Vagina (tissue), 2 donors: ENCODE results near the gene VASH1. TPM values are rescaled to one million over a fixed set of nuclear protein-coding genes. Genes with fewer than 3 reads are reported as not detected.

ENCODE experiments used
- DNase-seq, 2 donors: peaks; one replicate each; pipeline ENCODE4 v3.0.0-alpha.2; 2017; ENCODE audit errors: extremely low spot score in 2 of 2
- H3K27ac ChIP-seq: fragments of 200-600 bp; sonication (generic); one replicate; pipeline ENCODE4 v1.5.1; 2019
- H3K27me3 ChIP-seq: fragments of 200-600 bp; sonication (generic); one replicate; pipeline ENCODE4 v1.5.1; 2019
- H3K36me3 ChIP-seq, 2 donors: fragments of 200-600 bp; sonication (generic); one replicate each; pipeline ENCODE4 v1.5.1; 2017 to 2019
- H3K4me1 ChIP-seq: fragments of 200-600 bp; sonication (generic); one replicate; pipeline ENCODE4 v1.5.1; 2019
- H3K4me3 ChIP-seq, 2 donors: fragments of 200-600 bp; sonication (generic); 1 replicate in 1 of 2; 2 replicates in 1 of 2; pipeline ENCODE4 v1.5.1; 2016 to 2019
- H3K9me3 ChIP-seq: fragments of 200-600 bp; sonication (generic); one replicate; pipeline ENCODE4 v1.5.1; 2019
- CTCF ChIP-seq, 3 experiments: fragments of 450-650 bp in 2 of 3; fragments of 200-600 bp in 1 of 3; sonication (generic) in 1 of 3; IDR thresholded peaks; one replicate each; pipeline ENCODE4 v1.5.1; 2017 to 2019; ENCODE audit warnings: antibody characterized with exemption in 3 of 3, mild to moderate bottlenecking in 2 of 3, moderate library complexity in 2 of 3
- POLR2A ChIP-seq, 2 donors: fragments of 450-650 bp; IDR thresholded peaks; one replicate each; pipeline ENCODE4 v1.6.1; 2017; ENCODE audit warnings: antibody characterized with exemption in 2 of 2, mild to moderate bottlenecking in 2 of 2, moderate library complexity in 2 of 2
- POLR2AphosphoS5 ChIP-seq, 2 donors: sonication (generic); formaldehyde crosslinking; IDR thresholded peaks; one replicate each; pipeline ENCODE4 v1.9.0; 2017; ENCODE audit warnings: antibody characterized with exemption in 2 of 2, mild to moderate bottlenecking in 2 of 2, low read depth in 1 of 2; ENCODE audit not compliant: insufficient read depth in 1 of 2
- intact Hi-C: fragments of 100-400 bp; cut with DNase I; formaldehyde crosslinking; loops from one replicate; pipeline ENCODE4 v1.15.1; 2023
- total RNA-seq: library from RNA; depleted of rRNA; stranded (reverse); fragments of >200 nt; gene quantifications from one replicate; pipeline ENCODE4 v1.2.3, GENCODE V29; 2016

VASH1 gene
- total RNA-seq, 1 donor from 2014 or later: 6.1 TPM

- H3K4me1 ChIP-seq: peaks cover 37% of the 10 kb centered on the region
- no peaks in the 10 kb centered on the region for H3K27me3 ChIP-seq
- H3K36me3 ChIP-seq: no peaks in the 10 kb centered on the region
- H3K9me3 ChIP-seq: no peaks in the 10 kb centered on the region
- H3K27ac ChIP-seq: no peak overlapping the region
- H3K4me3 ChIP-seq: no peak overlapping the region
- intact Hi-C loops: no loop called here
- TF ChIP-seq POLR2A (IDR thresholded peaks at IDR 0.05) (no peak), CTCF (IDR thresholded peaks at IDR 0.05) (no peak), POLR2AphosphoS5 (IDR thresholded peaks at IDR 0.05; ENCODE audit: insufficient read depth in 1 of 2, low read depth in 1 of 2) (no peak)
- peak; percentile 64 to 78 for DNase-seq
Measured at GRCh38 chr14:76771437-76771980, 10.2 kb downstream of the VASH1 start.

- H3K27ac ChIP-seq: peak overlapping the region; percentile 76
- H3K27me3 ChIP-seq: no peaks in the 10 kb centered on the region
- H3K9me3 ChIP-seq: no peaks in the 10 kb centered on the region
- DNase-seq: peak; percentile 58 to 91
- H3K36me3 ChIP-seq: no peaks in the 10 kb centered on the region
- H3K4me3 ChIP-seq: peak overlapping the region in 1 of 2 donors; percentile 0
- peaks cover 37% of the 10 kb centered on the region for H3K4me1 ChIP-seq
- TF ChIP-seq POLR2AphosphoS5 (IDR thresholded peaks at IDR 0.05; ENCODE audit: insufficient read depth in 1 of 2, low read depth in 1 of 2) (peak in 1 of 2 donors; percentile 50), CTCF (IDR thresholded peaks at IDR 0.05) (no peak), POLR2A (IDR thresholded peaks at IDR 0.05) (no peak)
- intact Hi-C loops: no loop called here
Measured at GRCh38 chr14:76772300-76773187, 11.3 kb downstream of the VASH1 start.

- no peak for TF ChIP-seq POLR2AphosphoS5 (IDR thresholded peaks at IDR 0.05; ENCODE audit: insufficient read depth in 1 of 2, low read depth in 1 of 2)
- no peak for TF ChIP-seq CTCF (IDR thresholded peaks at IDR 0.05)
- TF ChIP-seq POLR2A (IDR thresholded peaks at IDR 0.05): no peak
- no peaks in the 10 kb centered on the region for H3K36me3 ChIP-seq
- peaks cover 32% of the 10 kb centered on the region for H3K4me1 ChIP-seq
- intact Hi-C loops: no loop called here
- no peaks in the 10 kb centered on the region for H3K27me3 ChIP-seq
- H3K9me3 ChIP-seq: no peaks in the 10 kb centered on the region
- H3K27ac ChIP-seq: peak overlapping the region; percentile 76
- peak; percentile 40 to 90 for DNase-seq
- H3K4me3 ChIP-seq: peak overlapping the region in 1 of 2 donors; percentile 0
Measured at GRCh38 chr14:76773188-76773885, 12.1 kb downstream of the VASH1 start.

- H3K27ac ChIP-seq: peak overlapping the region; percentile 42
- peak; percentile 79 to 83 for DNase-seq
- H3K4me3 ChIP-seq: no peak overlapping the region
- no peaks in the 10 kb centered on the region for H3K27me3 ChIP-seq
- no peaks in the 10 kb centered on the region for H3K9me3 ChIP-seq
- TF ChIP-seq POLR2A (IDR thresholded peaks at IDR 0.05) (no peak), POLR2AphosphoS5 (IDR thresholded peaks at IDR 0.05; ENCODE audit: insufficient read depth in 1 of 2, low read depth in 1 of 2) (no peak), CTCF (IDR thresholded peaks at IDR 0.05) (no peak)
- no peaks in the 10 kb centered on the region for H3K36me3 ChIP-seq
- intact Hi-C loops: no loop called here
- peaks cover 27% of the 10 kb centered on the region for H3K4me1 ChIP-seq
Measured at GRCh38 chr14:76773956-76774820, 12.9 kb downstream of the VASH1 start.
